GM19025 (cell line): Measurements from ENCODE around the gene TBXAS1.

ENCODE experiments used
- ATAC-seq: cut with Tn5 transposase; IDR thresholded peaks from one replicate; pipeline ENCODE4 v1.9.1; 2021; ENCODE audit warnings: mild to moderate bottlenecking, low read depth, moderate library complexity; ENCODE audit not compliant: unreplicated experiment

TBXAS1 gene

GRCh38 chr7:139941421-139941820 lies 112.4 kb downstream of the TBXAS1 start:
- no peak for ATAC-seq

GRCh38 chr7:139941866-139942265 lies 112.8 kb downstream of the TBXAS1 start:
- ATAC-seq: no peak

GRCh38 chr7:139942636-139943035 lies 113.6 kb downstream of the TBXAS1 start:
- ATAC-seq: no peak

- no peak for ATAC-seq
Observed at GRCh38 chr7:139943401-139943800, 114.3 kb downstream of the TBXAS1 start.

- no peak for ATAC-seq
Observed at GRCh38 chr7:139944248-139944647, 115.2 kb downstream of the TBXAS1 start.

- ATAC-seq: no peak
Observed at GRCh38 chr7:139946533-139946932, 117.5 kb downstream of the TBXAS1 start.

GRCh38 chr7:139947021-139947420 lies 118.0 kb downstream of the TBXAS1 start:
- ATAC-seq: no peak

GRCh38 chr7:139948167-139948566 lies 119.1 kb downstream of the TBXAS1 start:
- no peak for ATAC-seq

GRCh38 chr7:139948587-139949335 lies 119.7 kb downstream of the TBXAS1 start:
- no peak for ATAC-seq

GRCh38 chr7:139949629-139950028 lies 120.6 kb downstream of the TBXAS1 start:
- no peak for ATAC-seq

- ATAC-seq: no peak
Observed at GRCh38 chr7:139950881-139951525, 121.9 kb downstream of the TBXAS1 start.

- no peak for ATAC-seq
Observed at GRCh38 chr7:139953229-139953628, 124.2 kb downstream of the TBXAS1 start.

GRCh38 chr7:139955109-139955820 lies 126.2 kb downstream of the TBXAS1 start:
- no peak for ATAC-seq

- ATAC-seq: no peak
Observed at GRCh38 chr7:139958599-139959284, 129.7 kb downstream of the TBXAS1 start.

- no peak for ATAC-seq
Observed at GRCh38 chr7:139959285-139959628, 130.2 kb downstream of the TBXAS1 start.

- ATAC-seq: no peak
Observed at GRCh38 chr7:139959718-139960117, 130.7 kb downstream of the TBXAS1 start.

- no peak for ATAC-seq
Observed at GRCh38 chr7:139960157-139960556, 131.1 kb downstream of the TBXAS1 start.

- ATAC-seq: no peak
Observed at GRCh38 chr7:139965942-139966628, 137.0 kb downstream of the TBXAS1 start.

- no peak for ATAC-seq
Observed at GRCh38 chr7:139966949-139967348, 137.9 kb downstream of the TBXAS1 start.

GRCh38 chr7:139968931-139969330 lies 139.9 kb downstream of the TBXAS1 start:
- no peak for ATAC-seq
